ENCODE data around the gene PHC3. TPM values are rescaled to one million over a fixed set of nuclear protein-coding genes. Genes with fewer than 3 reads are reported as not detected.
"Not testable (repeated sequence)": the region's sequence is repeated elsewhere in the genome, so short reads cannot be mapped to it uniquely, and the experiment has no call there.

PHC3 gene
- total RNA-seq, 1 donor from 2014 or later: 57.7 TPM

DNA sequence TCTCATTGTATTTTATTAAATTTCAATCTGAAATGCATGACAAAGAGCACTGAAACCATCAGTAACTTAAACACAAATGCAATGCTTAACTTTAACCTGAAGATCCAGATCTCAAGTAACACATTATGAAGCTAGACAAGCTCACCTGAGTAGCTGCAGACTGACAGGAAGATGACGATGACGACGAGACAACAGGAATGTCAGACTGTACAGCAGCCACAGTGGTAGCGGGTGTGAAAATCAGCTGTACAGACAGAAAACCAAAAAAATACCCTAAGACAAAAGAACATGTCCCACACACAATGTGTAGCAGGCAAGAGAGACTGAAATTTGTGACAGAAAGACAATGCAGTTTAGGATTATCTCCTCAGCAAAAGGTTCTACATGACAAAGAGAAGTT, 36.3 kb downstream of the PHC3 start:
- H3K9me3 Mint-ChIP-seq: no peaks in the 10 kb centered on the region
- intact Hi-C loops (cut with micrococcal nuclease): loop anchor here (2.0 kb wide), 2 partner anchors 16 to 36 kb away; partner anchors contain the start of gene PHC3
- H3K27ac Mint-ChIP-seq: no peak overlapping the region
- no peaks in the 10 kb centered on the region for H3K27me3 Mint-ChIP-seq (ENCODE audit: insufficient read depth)
- peaks cover 13% of the 10 kb centered on the region for H3K4me1 Mint-ChIP-seq (ENCODE audit: low read depth)
- no peak for DNase-seq (ENCODE audit: low spot score)
- H3K36me3 Mint-ChIP-seq (ENCODE audit: low read depth): peaks cover 23% of the 10 kb centered on the region
- no peak overlapping the region for H3K4me3 Mint-ChIP-seq

DNA sequence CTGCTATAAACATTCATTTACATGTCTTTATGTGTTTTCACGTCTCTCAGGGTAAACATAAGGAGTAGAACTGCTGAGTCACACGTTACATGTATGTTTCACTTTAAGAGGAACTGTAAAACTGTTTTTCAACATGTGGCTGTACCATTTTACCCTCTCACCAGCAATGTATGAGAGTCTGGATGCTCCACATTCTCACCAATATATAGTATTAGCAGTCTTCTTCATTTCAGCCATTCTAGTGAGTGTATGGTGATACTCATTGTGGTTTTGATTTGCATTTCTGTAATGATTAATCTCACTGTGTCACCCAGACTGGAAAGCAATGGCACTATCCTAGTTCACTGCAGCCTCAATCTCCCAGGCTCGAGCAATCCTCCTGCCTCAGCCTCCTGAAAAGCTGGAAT, 37.1 kb downstream of the PHC3 start:
- no peaks in the 10 kb centered on the region for H3K9me3 Mint-ChIP-seq
- peaks cover 13% of the 10 kb centered on the region for H3K4me1 Mint-ChIP-seq (ENCODE audit: low read depth)
- intact Hi-C loops (cut with micrococcal nuclease): loop anchor here (2.0 kb wide), 2 partner anchors 16 to 36 kb away; partner anchors contain the start of gene PHC3
- peaks cover 19% of the 10 kb centered on the region for H3K36me3 Mint-ChIP-seq (ENCODE audit: low read depth)
- no peak overlapping the region for H3K27ac Mint-ChIP-seq
- DNase-seq (ENCODE audit: low spot score): no peak
- H3K27me3 Mint-ChIP-seq (ENCODE audit: insufficient read depth): no peaks in the 10 kb centered on the region
- H3K4me3 Mint-ChIP-seq: no peak overlapping the region

DNA sequence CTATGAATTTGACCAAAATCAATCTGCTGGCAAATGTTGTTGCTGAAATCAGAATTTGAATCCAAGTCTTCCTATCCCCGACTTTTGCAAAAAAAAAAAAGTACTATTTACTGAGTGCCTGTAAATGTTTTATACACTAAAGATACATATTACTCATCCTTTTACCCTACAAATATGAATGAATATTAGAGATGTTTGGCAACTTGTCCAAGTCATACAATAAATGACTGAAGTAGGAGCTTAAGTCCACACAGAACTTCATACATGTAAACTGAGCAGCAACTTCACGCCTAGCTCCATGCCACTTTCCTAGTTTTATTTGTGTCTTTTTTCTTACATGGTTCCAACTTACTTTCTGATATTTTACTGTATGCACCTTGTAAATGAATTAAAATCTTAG, 39.2 kb downstream of the PHC3 start:
- no peak overlapping the region for H3K4me3 Mint-ChIP-seq
- H3K36me3 Mint-ChIP-seq (ENCODE audit: low read depth): peaks cover 22% of the 10 kb centered on the region
- no peak overlapping the region for H3K27ac Mint-ChIP-seq
- intact Hi-C loops (cut with micrococcal nuclease): no loop called here
- H3K4me1 Mint-ChIP-seq (ENCODE audit: low read depth): peaks cover 13% of the 10 kb centered on the region
- no peaks in the 10 kb centered on the region for H3K9me3 Mint-ChIP-seq
- H3K27me3 Mint-ChIP-seq (ENCODE audit: insufficient read depth): no peaks in the 10 kb centered on the region
- no peak for DNase-seq (ENCODE audit: low spot score)

DNA sequence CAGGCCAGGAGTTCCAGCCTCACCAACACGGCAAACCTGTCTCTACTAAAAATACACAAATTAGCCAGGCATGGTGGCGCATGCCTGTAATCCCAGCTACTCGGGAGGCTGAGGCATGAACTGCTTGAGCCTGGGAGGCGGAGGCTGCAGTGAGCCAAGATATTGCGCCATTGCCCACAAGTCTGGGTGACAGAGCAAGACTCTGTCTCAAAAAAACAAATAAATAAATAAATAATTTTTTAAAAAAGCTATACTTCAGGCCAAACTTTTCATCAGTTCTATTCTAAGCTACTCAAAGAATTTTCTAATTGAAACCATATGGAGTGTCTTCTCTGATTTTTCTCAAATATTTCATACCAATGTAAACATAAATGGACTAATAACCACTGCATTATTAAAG, 43.5 kb downstream of the PHC3 start:
- peaks cover 40% of the 10 kb centered on the region for H3K36me3 Mint-ChIP-seq (ENCODE audit: low read depth)
- no peak overlapping the region for H3K27ac Mint-ChIP-seq
- intact Hi-C loops (cut with micrococcal nuclease): no loop called here
- no peak overlapping the region for H3K4me3 Mint-ChIP-seq
- H3K27me3 Mint-ChIP-seq (ENCODE audit: insufficient read depth): no peaks in the 10 kb centered on the region
- H3K4me1 Mint-ChIP-seq (ENCODE audit: low read depth): no peaks in the 10 kb centered on the region
- H3K9me3 Mint-ChIP-seq: peaks cover 11% of the 10 kb centered on the region
- DNase-seq (ENCODE audit: low spot score): no peak

DNA sequence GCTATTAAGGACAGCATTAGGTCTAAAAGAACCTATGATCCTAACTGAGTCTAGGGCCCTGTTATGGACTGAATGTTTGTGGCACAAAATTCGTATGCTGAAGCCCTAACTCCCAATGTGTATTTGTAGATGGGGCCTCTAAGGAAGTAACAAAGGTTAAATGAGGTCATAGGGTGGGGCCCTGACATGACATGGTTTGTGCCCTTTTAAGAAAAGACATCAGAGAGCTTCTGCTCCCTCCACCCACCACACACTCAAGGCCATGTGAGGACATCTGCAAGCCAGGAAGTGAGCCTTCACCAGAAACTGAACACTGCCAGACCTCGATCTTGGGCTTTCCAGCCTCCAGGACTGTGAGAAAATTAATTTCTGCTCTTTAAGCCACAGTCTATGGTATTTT, 49.2 kb downstream of the PHC3 start:
- no peak overlapping the region for H3K27ac Mint-ChIP-seq
- H3K4me3 Mint-ChIP-seq: no peak overlapping the region
- peaks cover 54% of the 10 kb centered on the region for H3K36me3 Mint-ChIP-seq (ENCODE audit: low read depth)
- intact Hi-C loops (cut with micrococcal nuclease): no loop called here
- H3K9me3 Mint-ChIP-seq: peaks cover 11% of the 10 kb centered on the region
- peaks cover 17% of the 10 kb centered on the region for H3K4me1 Mint-ChIP-seq (ENCODE audit: low read depth)
- DNase-seq (ENCODE audit: low spot score): no peak
- no peaks in the 10 kb centered on the region for H3K27me3 Mint-ChIP-seq (ENCODE audit: insufficient read depth)

DNA sequence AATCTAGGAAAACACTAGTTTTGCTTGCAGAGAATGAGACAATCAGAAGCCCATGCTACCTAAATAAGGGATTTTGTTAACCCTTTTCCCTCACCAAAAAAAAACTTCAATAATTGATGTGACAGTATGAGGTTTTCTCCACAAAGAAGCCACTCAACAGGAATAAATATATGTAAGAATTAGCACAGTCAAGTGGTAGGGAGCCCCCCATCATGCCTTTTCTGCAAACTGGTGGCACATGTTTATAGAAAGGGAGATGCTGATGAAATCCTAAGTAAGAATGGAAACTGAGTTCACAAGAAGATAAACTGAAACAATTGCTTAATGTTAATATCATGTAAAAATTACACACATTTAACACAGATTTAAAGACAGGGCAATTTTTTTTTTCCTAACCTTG, 51.0 kb downstream of the PHC3 start:
- no peak overlapping the region for H3K27ac Mint-ChIP-seq
- intact Hi-C loops (cut with micrococcal nuclease): no loop called here

DNA sequence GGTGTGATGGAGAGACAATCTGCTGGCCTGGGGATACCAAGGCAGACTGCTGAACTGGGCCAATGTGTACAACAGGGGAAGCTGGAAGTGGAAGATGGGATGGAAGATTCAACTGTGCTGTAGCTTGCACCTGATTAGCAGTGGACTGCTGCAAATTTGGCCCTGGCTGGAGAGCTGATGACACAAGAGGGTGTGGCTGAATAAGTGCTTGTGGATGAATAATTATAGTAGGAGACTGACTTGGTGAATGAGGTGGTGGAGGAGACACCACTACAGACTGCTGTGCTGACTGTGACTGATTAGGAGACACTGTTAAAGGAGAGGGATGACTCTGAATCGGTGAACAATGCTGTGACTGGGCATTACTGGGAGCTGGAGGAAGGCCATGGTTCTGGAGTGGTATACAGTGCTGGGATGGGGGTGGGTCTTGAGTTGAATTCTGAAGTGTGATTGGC, 52.5 kb downstream of the PHC3 start:
- Mint-ChIP-seq H3K27me3 (ENCODE audit: insufficient read depth) (no peaks in the 10 kb centered on the region), H3K36me3 (ENCODE audit: low read depth) (peaks cover 39% of the 10 kb centered on the region), H3K4me3 (peak overlapping the region; percentile 54), H3K4me1 (ENCODE audit: low read depth) (peaks cover 17% of the 10 kb centered on the region), H3K9me3 (peaks cover 7% of the 10 kb centered on the region), H3K27ac (peak overlapping the region; percentile 74)
- DNase-seq (ENCODE audit: low spot score): no peak
- intact Hi-C loops (cut with micrococcal nuclease): loop anchor here (2.0 to 5.0 kb wide), 2 partner anchors 16 to 43 kb away; no protein-coding TSS in a partner anchor

More for the DNA sequence above, 51.0 kb downstream of the PHC3 start:
- Mint-ChIP-seq H3K4me3 (no peak overlapping the region), H3K9me3 (peaks cover 11% of the 10 kb centered on the region), H3K36me3 (ENCODE audit: low read depth) (peaks cover 49% of the 10 kb centered on the region), H3K4me1 (ENCODE audit: low read depth) (peaks cover 17% of the 10 kb centered on the region), H3K27me3 (ENCODE audit: insufficient read depth) (no peaks in the 10 kb centered on the region)
- DNase-seq (ENCODE audit: low spot score): no peak

DNA sequence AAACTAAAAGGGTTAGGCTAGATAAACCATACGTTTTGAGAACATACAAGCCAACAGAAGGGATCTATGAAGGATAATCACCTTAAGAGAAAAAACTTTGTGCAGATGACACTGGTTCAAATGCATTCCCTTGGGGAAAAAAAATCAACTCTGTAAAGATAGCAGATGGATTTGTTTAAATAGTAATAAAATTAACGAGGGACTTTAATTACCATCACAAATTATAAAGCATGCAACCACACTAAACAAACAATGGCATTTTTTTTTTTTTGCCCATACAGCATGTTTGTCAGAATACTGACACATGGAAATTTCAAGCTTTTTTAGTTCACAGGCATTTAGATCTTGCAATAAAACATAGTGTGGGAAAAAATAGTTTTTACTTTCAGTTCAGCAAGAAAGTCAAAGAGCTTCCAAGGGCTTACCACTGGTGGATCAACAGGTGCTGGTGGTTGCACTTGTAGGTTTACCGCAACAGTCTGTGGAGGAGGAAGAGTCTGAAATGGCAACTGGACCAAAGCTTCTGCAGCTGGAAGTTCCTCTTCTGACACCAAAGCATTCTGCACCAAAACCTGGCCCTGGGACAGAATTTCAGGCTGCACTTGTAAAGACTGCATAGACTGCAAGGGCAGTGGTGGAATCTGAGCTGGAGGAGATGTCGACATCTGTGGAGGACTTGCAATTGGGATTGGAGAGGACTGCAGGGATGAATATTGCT, 53.1 kb downstream of the PHC3 start:
- peak overlapping the region; percentile 74 for H3K27ac Mint-ChIP-seq
- peaks cover 34% of the 10 kb centered on the region for H3K36me3 Mint-ChIP-seq (ENCODE audit: low read depth)
- intact Hi-C loops (cut with micrococcal nuclease): loop anchor here (2.0 to 5.0 kb wide), 2 partner anchors 16 to 44 kb away; no protein-coding TSS in a partner anchor

DNA sequence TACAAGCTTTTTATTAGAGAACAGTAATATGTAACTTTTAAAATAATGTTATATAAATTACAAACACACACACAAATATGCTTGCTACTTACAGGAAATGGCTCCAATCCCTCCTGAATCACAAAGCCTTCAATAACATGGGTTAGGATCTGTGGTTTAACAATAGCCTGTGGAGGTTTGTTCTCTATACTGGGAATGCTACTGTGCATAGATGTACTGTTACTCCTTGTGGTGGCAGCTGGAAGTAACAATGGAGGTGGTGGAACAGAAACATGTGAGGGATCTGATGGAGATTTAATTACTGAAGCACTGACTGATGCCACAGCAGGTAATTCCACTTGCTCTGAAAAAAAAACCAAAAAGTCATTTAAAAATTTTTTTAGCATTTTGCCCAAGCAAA, 64.4 kb downstream of the PHC3 start:
- intact Hi-C loops (cut with micrococcal nuclease): no loop called here
- Mint-ChIP-seq H3K4me3 (no peak overlapping the region), H3K9me3 (no peaks in the 10 kb centered on the region), H3K27me3 (ENCODE audit: insufficient read depth) (no peaks in the 10 kb centered on the region), H3K4me1 (ENCODE audit: low read depth) (no peaks in the 10 kb centered on the region), H3K36me3 (ENCODE audit: low read depth) (peaks cover 44% of the 10 kb centered on the region), H3K27ac (no peak overlapping the region)
- no peak for DNase-seq (ENCODE audit: low spot score)

More for the DNA sequence above, 53.1 kb downstream of the PHC3 start:
- peaks cover 3% of the 10 kb centered on the region for H3K9me3 Mint-ChIP-seq
- peaks cover 17% of the 10 kb centered on the region for H3K4me1 Mint-ChIP-seq (ENCODE audit: low read depth)
- H3K27me3 Mint-ChIP-seq (ENCODE audit: insufficient read depth): no peaks in the 10 kb centered on the region
- peak overlapping the region; percentile 54 for H3K4me3 Mint-ChIP-seq
- peak; percentile 11 for DNase-seq (ENCODE audit: low spot score)

DNA sequence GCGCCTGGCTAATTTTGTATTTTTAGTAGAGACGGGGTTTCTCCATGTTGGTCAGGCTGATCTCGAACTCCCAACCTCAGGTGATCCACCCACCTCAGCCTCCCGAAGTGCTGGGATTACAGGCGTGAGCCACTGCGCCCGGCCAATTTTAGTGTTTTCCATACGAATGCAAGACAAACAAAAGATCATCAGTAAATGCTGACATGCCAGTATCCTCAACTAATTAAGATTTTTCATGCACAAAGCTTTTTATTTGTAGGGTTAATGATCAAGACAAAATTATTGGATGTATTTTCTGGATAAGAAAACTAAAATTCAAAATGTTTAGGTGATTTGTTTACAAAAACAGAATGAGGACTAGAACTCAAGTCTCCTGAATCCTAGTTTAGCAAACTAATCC, 67.4 kb downstream of the PHC3 start:
- DNase-seq (ENCODE audit: low spot score); H3K27ac Mint-ChIP-seq; H3K9me3 Mint-ChIP-seq; H3K27me3 Mint-ChIP-seq (ENCODE audit: insufficient read depth); H3K4me3 Mint-ChIP-seq: not testable (repeated sequence)
- H3K36me3 Mint-ChIP-seq (ENCODE audit: low read depth): peaks cover 44% of the 10 kb centered on the region
- intact Hi-C loops (cut with micrococcal nuclease): loop anchor here (5.0 kb wide), 1 partner anchor 132 kb away; no protein-coding TSS in a partner anchor
- H3K4me1 Mint-ChIP-seq (ENCODE audit: low read depth): peaks cover 13% of the 10 kb centered on the region

DNA sequence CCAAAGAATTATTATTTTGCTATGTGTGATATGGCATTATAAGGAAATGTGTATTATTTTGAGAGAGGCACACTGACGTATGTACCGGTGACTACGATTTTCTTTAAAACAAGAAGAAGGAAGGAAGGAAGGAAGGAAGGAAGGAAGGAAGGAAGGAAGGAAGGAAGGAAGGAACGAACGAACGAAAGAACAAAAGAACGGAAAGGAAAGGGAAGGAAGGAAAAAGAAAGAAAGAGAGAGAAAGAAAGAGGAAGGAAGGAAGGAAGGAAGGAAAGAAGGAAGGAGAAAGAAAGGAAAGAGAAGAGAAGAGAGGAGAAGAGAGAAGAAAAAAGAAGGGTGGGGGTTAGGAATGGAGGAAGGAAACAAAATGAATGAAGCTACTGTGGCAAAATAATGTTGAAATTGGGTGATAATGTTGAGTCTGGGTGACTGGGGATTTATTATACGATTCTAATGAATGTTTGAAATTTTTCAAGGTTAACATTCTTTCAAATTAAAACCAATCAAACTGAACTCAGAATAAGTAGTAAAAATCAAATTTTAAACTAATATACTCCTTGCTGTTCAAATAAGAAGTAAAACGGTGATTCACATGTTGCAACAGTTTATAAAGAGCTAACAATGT, 70.3 kb downstream of the PHC3 start:
- peak overlapping the region; percentile 53 for H3K27ac Mint-ChIP-seq
- peaks cover 41% of the 10 kb centered on the region for H3K36me3 Mint-ChIP-seq (ENCODE audit: low read depth)
- DNase-seq (ENCODE audit: low spot score): no peak
- H3K27me3 Mint-ChIP-seq (ENCODE audit: insufficient read depth): no peaks in the 10 kb centered on the region
- peaks cover 13% of the 10 kb centered on the region for H3K4me1 Mint-ChIP-seq (ENCODE audit: low read depth)
- intact Hi-C loops (cut with micrococcal nuclease): loop anchor here (5.0 kb wide), 1 partner anchor 129 kb away; no protein-coding TSS in a partner anchor
- H3K9me3 Mint-ChIP-seq: no peaks in the 10 kb centered on the region
- H3K4me3 Mint-ChIP-seq: no peak overlapping the region

DNA sequence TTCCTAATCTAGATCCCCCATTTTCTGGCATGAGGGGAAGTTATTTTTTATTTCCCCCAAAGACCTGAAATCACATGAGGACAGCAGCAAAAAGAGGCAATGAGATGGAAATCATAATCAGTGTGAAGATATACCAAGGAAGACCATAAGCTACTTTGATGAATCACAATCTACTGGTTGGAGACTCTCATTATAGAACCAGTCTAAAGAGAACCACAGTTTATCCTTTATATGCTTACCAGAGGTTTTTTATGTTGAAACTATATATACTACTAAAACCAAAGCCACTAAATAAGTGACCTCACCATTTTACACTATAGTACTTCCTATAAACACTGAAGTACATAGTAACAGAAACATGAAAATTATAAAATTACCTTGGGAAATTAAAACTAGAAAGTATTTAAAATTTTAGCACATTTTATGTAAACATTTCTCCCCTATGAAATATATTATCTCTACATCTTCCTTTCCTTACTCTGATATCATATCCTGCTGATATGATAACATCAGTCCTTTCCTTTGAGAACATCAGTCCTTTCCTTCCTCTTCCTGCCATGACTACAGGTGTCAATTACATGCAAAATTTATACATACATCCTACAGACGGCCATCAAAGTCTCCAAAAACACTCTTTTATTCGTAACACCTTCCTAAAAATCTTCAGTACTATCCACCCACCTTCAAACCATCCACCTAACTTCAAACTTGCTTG, 71.8 kb downstream of the PHC3 start:
- no peak for DNase-seq (ENCODE audit: low spot score)
- Mint-ChIP-seq H3K27me3 (ENCODE audit: insufficient read depth) (no peaks in the 10 kb centered on the region), H3K9me3 (no peaks in the 10 kb centered on the region), H3K4me3 (no peak overlapping the region), H3K27ac (peak overlapping the region; percentile 3), H3K36me3 (ENCODE audit: low read depth) (peaks cover 32% of the 10 kb centered on the region), H3K4me1 (ENCODE audit: low read depth) (peaks cover 13% of the 10 kb centered on the region)
- intact Hi-C loops (cut with micrococcal nuclease): loop anchor here (5.0 kb wide), 1 partner anchor 127 kb away; no protein-coding TSS in a partner anchor

All from activated T-helper 1 cell treated with anti-CD3 and anti-CD28 coated beads, Interleukin-12 subunit alpha, Interleukin-12 subunit beta, Interleukin-2, Interleukin-4 antibody, amounts not matched to agents 30 ng/mL and 10 ng/mL and 1 ng/mL, durations not matched to agents 14 hours and 24 hours and 36 hours (primary cell).